Posterior vena cava (tissue), 2 donors: ENCODE results near the gene HSPH1. TPM values are rescaled to one million over a fixed set of nuclear protein-coding genes. Genes with fewer than 3 reads are reported as not detected.
"Not testable (repeated sequence)": the region's sequence is repeated elsewhere in the genome, so short reads cannot be mapped to it uniquely, and the experiment has no call there.

Source experiments
- DNase-seq: peaks from one replicate; pipeline ENCODE4 v3.0.0-alpha.2; 2020; ENCODE audit warnings: low spot score
- intact Hi-C, 2 donors: fragments of 100-400 bp; cut with DNase I; formaldehyde crosslinking; loops; one replicate each; pipeline versions ENCODE4 v1.14.1 to v1.14.2; 2022 to 2023
- total RNA-seq, 2 donors: library from RNA; stranded (reverse); fragmentation: NEBNext Ultra II Directional; extraction: Animal tissue kit (Norgen Biotek cat#: 25700); gene quantifications; one replicate each; pipeline ENCODE4 v1.2.1, GENCODE V29; 2021
- donor health status: DM: yes; HTN: yes; CAD: no.
- donor health status: DM: yes; HTN: yes; CAD: no.

HSPH1 gene
- total RNA-seq, 2 donors from 2014 or later: 42.3 to 54.1 TPM

GRCh38 chr13:31105020-31105795, 56.5 kb downstream of the HSPH1 start:
- no peak for DNase-seq
- intact Hi-C loops: no loop called here

- intact Hi-C loops: no loop called here
- no peak for DNase-seq
Measured at GRCh38 chr13:31102905-31103304, 58.8 kb downstream of the HSPH1 start.

DNA sequence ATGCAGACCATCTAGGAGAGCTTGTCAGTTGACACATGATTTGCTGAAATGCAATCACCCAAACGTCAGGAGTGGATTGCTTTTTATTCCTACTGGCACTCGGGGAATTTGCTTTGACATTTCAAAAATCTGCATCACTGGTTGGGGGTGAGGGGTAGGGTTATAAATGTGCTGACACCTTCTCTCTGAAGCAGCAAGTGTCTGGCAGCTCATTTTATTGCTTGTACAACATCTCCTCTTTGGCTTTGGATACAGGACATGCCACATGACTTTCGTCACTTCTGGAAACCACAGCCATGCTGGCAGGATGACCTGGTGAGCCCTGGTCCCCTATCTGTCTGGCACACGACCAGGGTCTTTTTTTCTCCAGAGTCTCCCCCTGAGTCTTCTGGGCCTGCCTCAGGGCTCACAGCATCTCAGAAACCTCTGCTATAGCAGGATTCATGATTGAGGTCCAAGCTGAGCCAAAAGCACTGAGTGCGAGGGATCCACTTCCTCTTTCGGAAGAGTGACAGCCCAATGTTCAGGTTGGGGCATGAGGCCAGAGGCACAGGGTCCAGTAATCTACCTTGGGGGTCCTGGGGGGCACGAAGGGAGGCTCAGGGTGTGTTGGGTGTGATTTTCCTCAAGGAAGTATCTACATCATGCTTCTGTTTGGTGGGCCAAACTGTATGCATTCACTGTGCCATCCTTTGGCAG, 60.1 kb downstream of the HSPH1 start:
- no peak for DNase-seq
- intact Hi-C loops: no loop called here

- no peak for DNase-seq
- intact Hi-C loops: no loop called here
Measured at GRCh38 chr13:31100721-31101120, 61.0 kb downstream of the HSPH1 start.

- intact Hi-C loops, DNase-seq: not testable (repeated sequence)
Measured at GRCh38 chr13:31097911-31098434, 63.7 kb downstream of the HSPH1 start.

- intact Hi-C loops: no loop called here
- DNase-seq: no peak
Measured at GRCh38 chr13:31096654-31097302, 64.9 kb downstream of the HSPH1 start.

DNA sequence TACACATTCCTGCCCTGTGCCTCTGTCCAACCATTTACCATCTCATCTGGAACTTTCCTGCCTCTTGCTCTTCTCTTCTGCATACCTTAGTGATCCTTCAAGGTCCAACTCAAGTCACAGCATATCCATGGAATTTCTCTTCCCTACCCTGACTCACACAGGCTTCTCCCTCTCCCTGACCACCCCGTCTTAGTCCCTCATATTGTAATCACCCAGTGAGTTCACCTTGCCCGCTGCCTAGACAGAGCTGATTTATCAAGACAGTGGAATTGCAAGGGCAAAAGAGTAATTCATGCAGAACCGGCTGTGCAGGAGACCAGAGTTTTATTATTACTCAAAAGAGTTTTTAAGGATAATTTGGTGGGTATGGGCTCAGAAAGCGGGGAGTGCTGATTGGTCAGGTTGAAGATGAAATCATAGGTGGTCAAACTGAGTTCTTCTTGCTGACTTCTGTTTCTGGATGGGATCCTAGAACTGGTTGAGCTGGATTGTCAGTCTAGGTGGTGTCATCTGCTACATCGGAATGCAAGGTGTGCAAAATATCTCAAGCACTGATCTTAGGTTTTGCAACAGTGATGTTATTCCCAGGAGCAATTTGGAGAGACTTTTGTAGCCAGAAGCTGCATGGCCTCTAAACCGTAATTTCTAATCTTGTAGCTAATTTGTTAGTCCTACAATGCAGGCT, 67.2 kb downstream of the HSPH1 start:
- no peak for DNase-seq
- intact Hi-C loops: no loop called here

DNA sequence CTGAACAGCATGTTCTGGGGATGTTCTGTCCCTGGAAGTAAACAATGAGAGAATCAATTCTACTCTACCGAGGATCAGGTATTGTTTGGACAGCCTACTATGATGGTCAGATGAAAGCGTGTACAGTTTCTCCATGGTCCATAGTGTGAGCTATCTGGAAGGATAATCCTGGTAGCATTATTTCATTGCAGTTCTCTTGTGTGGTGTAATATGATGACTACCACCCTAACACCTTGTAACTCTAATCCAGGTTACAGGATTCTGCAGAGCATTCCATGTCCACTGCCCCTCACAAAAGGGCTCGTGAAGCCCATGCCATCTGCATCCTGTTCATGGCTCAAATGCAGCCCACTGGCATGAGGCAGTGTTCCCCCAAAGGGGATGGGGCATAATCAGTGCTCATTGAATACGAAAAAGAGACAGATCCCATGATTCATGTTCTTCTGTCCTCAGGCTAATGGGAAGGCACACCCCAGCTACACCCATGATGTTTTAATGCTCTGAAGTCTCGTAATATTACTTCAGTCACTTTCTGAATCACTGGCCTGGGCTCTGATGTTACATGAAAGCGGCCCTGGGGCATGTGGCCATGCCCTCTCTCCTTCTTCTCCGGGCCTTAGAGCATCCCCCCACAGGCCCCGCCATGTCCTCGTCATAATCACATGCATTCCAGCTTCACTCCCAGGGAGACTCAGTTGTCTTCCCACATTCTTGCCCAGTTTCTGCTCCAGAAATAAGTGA, 68.4 kb downstream of the HSPH1 start:
- no peak for DNase-seq
- intact Hi-C loops: no loop called here

DNA sequence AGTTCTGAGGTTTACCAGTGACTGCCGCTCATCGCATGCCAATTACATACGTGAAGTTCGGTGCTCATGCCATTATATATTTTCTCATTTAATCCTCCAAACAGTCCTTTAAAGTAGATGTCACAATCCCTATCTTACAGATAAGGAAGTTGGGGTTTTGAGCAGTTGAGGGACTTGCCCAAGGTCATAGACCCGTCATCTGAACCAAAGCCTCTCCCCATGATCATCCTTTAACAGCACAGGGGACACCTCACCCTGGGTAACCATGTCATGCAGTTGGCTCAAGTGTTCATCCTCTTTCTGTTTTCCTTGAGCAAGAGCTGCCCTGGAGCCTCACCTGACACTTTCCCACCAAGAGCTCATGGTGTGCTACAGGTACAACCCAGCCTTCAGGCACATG, 69.1 kb downstream of the HSPH1 start:
- DNase-seq: no peak
- intact Hi-C loops: no loop called here

GRCh38 chr13:31090961-31091624, 70.6 kb downstream of the HSPH1 start:
- no peak for DNase-seq
- intact Hi-C loops: no loop called here

DNA sequence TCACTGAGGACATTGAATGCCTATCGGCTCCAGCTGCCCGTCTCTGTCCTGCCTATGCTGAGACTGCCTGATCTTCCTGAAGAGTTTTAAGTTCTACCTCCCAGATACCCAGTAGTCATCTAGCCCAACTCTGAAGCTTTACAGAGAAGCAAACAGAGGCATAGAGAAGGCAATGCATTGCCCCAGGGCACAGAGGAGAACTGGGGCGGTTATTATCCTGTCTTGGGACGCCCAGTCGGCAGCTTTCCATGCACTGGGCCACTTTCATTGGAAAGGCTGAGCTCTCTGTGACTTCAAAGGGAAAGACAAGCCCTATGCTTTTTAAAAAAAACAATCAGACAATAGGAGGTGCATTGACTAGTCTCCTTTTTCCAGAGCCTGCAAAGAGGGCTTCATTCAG, 71.6 kb downstream of the HSPH1 start:
- intact Hi-C loops: no loop called here
- no peak for DNase-seq

- no peak for DNase-seq
- intact Hi-C loops: no loop called here
Measured at GRCh38 chr13:31089649-31090048, 72.1 kb downstream of the HSPH1 start.

GRCh38 chr13:31088826-31089420, 72.8 kb downstream of the HSPH1 start:
- intact Hi-C loops: no loop called here

More at GRCh38 chr13:31088826-31089420, 72.8 kb downstream of the HSPH1 start:
- DNase-seq: no peak

Other genes with a start within 250 kb of the HSPH1 start
- under 1 TPM; 0.38 to 0.56 TPM for gene TEX26, start 229.2 kb downstream of the HSPH1 start, total RNA-seq
- 1 to 10 TPM; 5.6 to 7.3 TPM for gene B3GLCT, start 38.1 kb upstream of the HSPH1 start, total RNA-seq